T-helper 2 cell treated with Interferon-gamma antibody and Interleukin-4, amounts not matched to agents 5 μg/mL and 100 μg/mL, for 36 hours (primary cell): ENCODE data around the gene PP2D1.
"Not testable (repeated sequence)": the region's sequence is repeated elsewhere in the genome, so short reads cannot be mapped to it uniquely, and the experiment has no call there.

Source experiments
- DNase-seq: peaks from one replicate; pipeline ENCODE4 v3.0.0; 2021; ENCODE audit warnings: low spot score
- H3K27ac Mint-ChIP-seq: one replicate; pipeline ENCODE4 v1.8.0; 2021; ENCODE audit warnings: mild to moderate bottlenecking, mixed read lengths
- H3K27me3 Mint-ChIP-seq: one replicate; pipeline ENCODE4 v1.8.0; 2021; ENCODE audit warnings: low read depth, mixed read lengths
- H3K36me3 Mint-ChIP-seq: one replicate; pipeline ENCODE4 v1.8.0; 2021; ENCODE audit warnings: low read depth, mixed read lengths
- H3K4me1 Mint-ChIP-seq: one replicate; pipeline ENCODE4 v1.8.0; 2021; ENCODE audit warnings: low read depth, mixed read lengths
- H3K4me3 Mint-ChIP-seq: one replicate; pipeline ENCODE4 v1.8.0; 2022; ENCODE audit warnings: mild to moderate bottlenecking, moderate library complexity, mixed read lengths
- H3K9me3 Mint-ChIP-seq: one replicate; pipeline ENCODE4 v1.8.0; 2021; ENCODE audit warnings: mixed read lengths

Gene PP2D1

GRCh38 chr3:20046556-20046955, 34.5 kb upstream of the PP2D1 start:
- Mint-ChIP-seq H3K4me3 (no peak overlapping the region), H3K36me3 (peaks cover 19% of the 10 kb centered on the region), H3K27ac (no peak overlapping the region), H3K27me3 (no peaks in the 10 kb centered on the region), H3K9me3 (no peaks in the 10 kb centered on the region), H3K4me1 (peaks cover 58% of the 10 kb centered on the region)
- no peak for DNase-seq

DNA sequence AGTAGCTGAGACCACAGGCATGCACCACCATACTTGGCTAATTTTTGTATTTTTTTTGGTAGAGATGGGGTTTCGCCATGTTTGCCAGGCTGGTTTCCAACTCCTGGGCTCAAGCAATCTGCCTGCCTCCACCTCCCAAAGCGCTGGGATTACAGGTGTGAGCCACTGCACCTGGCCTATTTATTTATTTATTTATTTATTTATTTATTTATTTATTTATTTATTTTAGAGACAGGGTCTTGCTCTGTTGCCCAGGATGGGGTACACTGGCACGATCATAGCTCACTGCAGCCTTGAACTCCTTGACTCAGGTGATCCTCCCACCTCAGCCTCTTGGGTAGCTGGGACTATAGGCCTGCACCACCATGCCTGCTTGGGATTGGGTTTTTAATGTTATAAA, 33.1 kb upstream of the PP2D1 start:
- H3K27ac Mint-ChIP-seq, DNase-seq, H3K27me3 Mint-ChIP-seq, H3K9me3 Mint-ChIP-seq, H3K4me3 Mint-ChIP-seq: not testable (repeated sequence)
- Mint-ChIP-seq H3K36me3 (peaks cover 24% of the 10 kb centered on the region), H3K4me1 (peaks cover 48% of the 10 kb centered on the region)

- Mint-ChIP-seq H3K27ac (peak overlapping the region; percentile 71), H3K9me3 (no peaks in the 10 kb centered on the region), H3K4me3 (peak overlapping the region; percentile 99), H3K27me3 (no peaks in the 10 kb centered on the region), H3K36me3 (peaks cover 24% of the 10 kb centered on the region), H3K4me1 (peaks cover 42% of the 10 kb centered on the region)
- DNase-seq = no peak
Observed at GRCh38 chr3:20043825-20044224, 31.8 kb upstream of the PP2D1 start.

DNA sequence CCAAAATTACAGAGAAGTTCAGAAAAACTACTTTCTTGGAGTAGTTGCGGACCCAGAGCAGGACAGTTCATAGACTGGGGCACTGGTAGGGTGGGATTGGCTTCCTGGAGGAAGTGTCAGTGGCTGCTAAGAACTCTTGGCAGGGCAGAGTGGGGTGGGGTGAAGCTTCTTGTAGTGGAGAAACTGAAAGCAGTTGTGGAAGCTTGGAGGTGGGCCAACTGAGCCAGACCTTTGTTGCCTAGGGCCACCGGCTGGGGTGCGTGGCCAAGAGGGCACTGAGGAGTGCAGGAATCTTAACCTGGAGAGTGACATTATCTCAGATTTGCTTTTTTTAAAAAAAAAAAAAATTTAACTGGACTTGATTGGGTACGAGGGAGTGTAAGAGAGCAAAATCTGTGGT, 31.3 kb upstream of the PP2D1 start:
- H3K9me3 Mint-ChIP-seq = no peaks in the 10 kb centered on the region
- H3K27ac Mint-ChIP-seq = peak overlapping the region; percentile 71
- DNase-seq = no peak
- H3K4me3 Mint-ChIP-seq = peak overlapping the region; percentile 99
- H3K4me1 Mint-ChIP-seq = peaks cover 46% of the 10 kb centered on the region
- no peaks in the 10 kb centered on the region for H3K27me3 Mint-ChIP-seq
- H3K36me3 Mint-ChIP-seq = peaks cover 24% of the 10 kb centered on the region

- Mint-ChIP-seq H3K9me3 (no peaks in the 10 kb centered on the region), H3K36me3 (peaks cover 22% of the 10 kb centered on the region), H3K27ac (peak overlapping the region; percentile 70), H3K4me3 (peak overlapping the region; percentile 99), H3K4me1 (peaks cover 45% of the 10 kb centered on the region), H3K27me3 (peaks cover 2% of the 10 kb centered on the region)
- no peak for DNase-seq
Observed at GRCh38 chr3:20042331-20042730, 30.3 kb upstream of the PP2D1 start.

DNA sequence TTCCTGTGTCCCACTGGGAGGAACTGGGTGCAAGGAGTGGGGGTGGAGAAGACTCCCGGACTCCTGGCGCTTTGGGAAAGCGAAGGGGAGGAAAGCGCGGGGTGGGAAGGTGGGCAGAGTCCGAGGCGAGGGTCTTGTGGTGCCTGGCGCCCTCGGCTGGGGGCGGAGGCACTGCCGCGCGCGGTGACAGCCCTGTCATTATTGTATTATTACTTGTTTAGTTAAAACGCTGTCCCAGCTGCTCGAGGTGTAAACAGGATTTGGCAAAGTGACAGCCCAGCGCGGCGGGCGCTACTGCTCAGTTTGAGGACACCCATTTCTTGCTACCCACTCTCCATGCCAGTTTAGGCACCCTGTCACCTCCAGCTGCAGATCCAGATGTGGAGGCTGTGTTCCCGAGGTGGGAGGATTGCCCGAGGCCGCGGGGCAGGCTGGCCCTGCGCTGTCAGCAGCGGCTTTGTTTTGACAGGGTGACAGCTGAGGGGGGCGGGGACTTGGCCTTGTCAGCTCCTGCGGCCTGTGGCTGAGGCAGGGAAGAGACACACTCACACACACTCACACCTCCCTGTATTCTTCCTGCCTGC, 29.2 kb upstream of the PP2D1 start:
- H3K4me1 Mint-ChIP-seq = peaks cover 41% of the 10 kb centered on the region
- H3K27me3 Mint-ChIP-seq = peaks cover 6% of the 10 kb centered on the region
- DNase-seq = peak; percentile 76

GRCh38 chr3:20040548-20041196, 28.6 kb upstream of the PP2D1 start:
- Mint-ChIP-seq H3K4me3 (peak overlapping the region; percentile 99), H3K27me3 (peaks cover 6% of the 10 kb centered on the region), H3K4me1 (peaks cover 41% of the 10 kb centered on the region), H3K27ac (peak overlapping the region; percentile 96), H3K9me3 (no peaks in the 10 kb centered on the region), H3K36me3 (peaks cover 17% of the 10 kb centered on the region)
- DNase-seq = peak; percentile 66

More for the DNA sequence above, 29.2 kb upstream of the PP2D1 start:
- H3K4me3 Mint-ChIP-seq = peak overlapping the region; percentile 99
- no peaks in the 10 kb centered on the region for H3K9me3 Mint-ChIP-seq
- H3K27ac Mint-ChIP-seq = peak overlapping the region; percentile 96
- peaks cover 17% of the 10 kb centered on the region for H3K36me3 Mint-ChIP-seq

- DNase-seq = peak; percentile 78
- Mint-ChIP-seq H3K27me3 (peaks cover 7% of the 10 kb centered on the region), H3K4me1 (peaks cover 41% of the 10 kb centered on the region), H3K36me3 (peaks cover 17% of the 10 kb centered on the region), H3K27ac (peak within 1 kb of the TSS; percentile 96), H3K4me3 (peak within 1 kb of the TSS; percentile 99), H3K9me3 (no peaks in the 10 kb centered on the region)
Observed at GRCh38 chr3:20039765-20040547, 27.9 kb upstream of the PP2D1 start, which contains the start of gene KAT2B. KAT2B (plus strand) TSS chr3:20040446; CDS start chr3:20040478, 32 bp downstream.

GRCh38 chr3:20039466-20039764, 27.4 kb upstream of the PP2D1 start:
- Mint-ChIP-seq H3K9me3 (no peaks in the 10 kb centered on the region), H3K27me3 (peaks cover 7% of the 10 kb centered on the region), H3K27ac (peak overlapping the region; percentile 93), H3K36me3 (peaks cover 15% of the 10 kb centered on the region), H3K4me1 (peaks cover 37% of the 10 kb centered on the region), H3K4me3 (peak overlapping the region; percentile 79)
- DNase-seq = no peak

GRCh38 chr3:20038699-20039465, 26.8 kb upstream of the PP2D1 start:
- Mint-ChIP-seq H3K4me3 (peak overlapping the region; percentile 79), H3K36me3 (peaks cover 15% of the 10 kb centered on the region), H3K27ac (peak overlapping the region; percentile 93), H3K4me1 (peaks cover 32% of the 10 kb centered on the region), H3K27me3 (peaks cover 7% of the 10 kb centered on the region), H3K9me3 (no peaks in the 10 kb centered on the region)
- no peak for DNase-seq

DNA sequence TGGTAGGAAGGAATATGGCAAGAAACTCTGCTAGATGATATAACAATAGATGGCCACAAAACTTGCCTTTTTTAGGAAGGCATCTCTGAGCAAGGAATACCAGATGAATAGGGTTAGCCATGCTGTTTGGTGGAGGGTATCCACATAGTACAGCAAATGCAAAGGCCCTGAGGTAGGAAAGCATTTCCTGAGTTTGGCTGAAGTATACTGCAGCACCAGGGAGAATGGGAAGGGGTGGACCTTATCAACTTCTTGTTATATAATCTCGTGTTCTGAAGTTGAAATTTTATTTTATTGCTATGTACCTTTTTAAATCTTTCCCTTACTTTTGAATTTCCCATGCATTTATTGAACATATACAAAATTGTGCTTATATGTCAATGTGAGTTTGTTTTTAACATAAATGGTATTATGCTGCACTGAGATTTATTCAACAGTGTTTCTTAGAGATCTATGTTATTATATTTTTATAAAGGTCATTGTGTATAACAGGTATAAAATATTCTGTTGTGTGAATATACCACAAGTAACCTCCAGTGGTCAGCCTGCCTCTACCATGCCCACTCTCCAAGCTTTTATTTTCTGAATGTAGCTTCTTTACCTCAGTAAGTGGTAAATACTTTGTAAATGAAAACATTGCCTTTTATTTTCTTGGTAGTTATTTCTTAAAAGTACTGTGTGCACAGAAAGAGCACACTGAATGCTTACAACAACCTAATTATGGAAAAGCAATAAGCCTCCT, 25.4 kb upstream of the PP2D1 start:
- no peak for DNase-seq
- H3K27ac Mint-ChIP-seq = no peak overlapping the region

DNA sequence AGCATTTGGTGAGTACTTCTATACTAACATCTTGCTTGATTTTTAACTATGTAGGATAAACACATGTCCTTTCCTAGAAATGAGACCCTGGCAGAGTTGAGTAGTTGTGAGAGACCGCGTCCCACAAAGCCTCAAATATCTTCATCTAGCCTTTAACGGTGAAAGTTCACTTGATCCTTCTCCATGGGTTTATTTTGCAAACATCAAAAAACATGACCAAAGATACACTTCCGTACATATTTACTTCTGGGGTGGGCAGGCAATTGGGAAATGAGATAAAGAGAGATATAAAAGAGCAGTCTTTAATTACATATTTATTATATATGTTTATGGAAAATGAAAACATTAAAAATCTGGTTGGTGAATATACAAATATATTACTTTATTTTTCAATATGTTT, 23.0 kb upstream of the PP2D1 start:
- Mint-ChIP-seq H3K4me3 (no peak overlapping the region), H3K27me3 (peaks cover 7% of the 10 kb centered on the region), H3K9me3 (no peaks in the 10 kb centered on the region), H3K36me3 (no peaks in the 10 kb centered on the region), H3K4me1 (peaks cover 9% of the 10 kb centered on the region), H3K27ac (no peak overlapping the region)
- DNase-seq = no peak

More for the DNA sequence above, 25.4 kb upstream of the PP2D1 start:
- Mint-ChIP-seq H3K36me3 (peaks cover 9% of the 10 kb centered on the region), H3K4me3 (no peak overlapping the region), H3K27me3 (peaks cover 7% of the 10 kb centered on the region), H3K9me3 (no peaks in the 10 kb centered on the region), H3K4me1 (peaks cover 19% of the 10 kb centered on the region)

- not testable (repeated sequence) for H3K4me3 Mint-ChIP-seq, H3K4me1 Mint-ChIP-seq, H3K36me3 Mint-ChIP-seq, H3K9me3 Mint-ChIP-seq, H3K27me3 Mint-ChIP-seq, H3K27ac Mint-ChIP-seq, DNase-seq
Observed at GRCh38 chr3:20031939-20032338, 19.9 kb upstream of the PP2D1 start.
